HPDE6-E6E7 (cell line): Measurements from ENCODE around the gene CFAP45.

Experiments
- DNase-seq: peaks from one replicate; pipeline ENCODE4 v3.0.0; 2011; ENCODE audit warnings: missing footprints; ENCODE audit errors: extremely low spot score

CFAP45 gene

DNA sequence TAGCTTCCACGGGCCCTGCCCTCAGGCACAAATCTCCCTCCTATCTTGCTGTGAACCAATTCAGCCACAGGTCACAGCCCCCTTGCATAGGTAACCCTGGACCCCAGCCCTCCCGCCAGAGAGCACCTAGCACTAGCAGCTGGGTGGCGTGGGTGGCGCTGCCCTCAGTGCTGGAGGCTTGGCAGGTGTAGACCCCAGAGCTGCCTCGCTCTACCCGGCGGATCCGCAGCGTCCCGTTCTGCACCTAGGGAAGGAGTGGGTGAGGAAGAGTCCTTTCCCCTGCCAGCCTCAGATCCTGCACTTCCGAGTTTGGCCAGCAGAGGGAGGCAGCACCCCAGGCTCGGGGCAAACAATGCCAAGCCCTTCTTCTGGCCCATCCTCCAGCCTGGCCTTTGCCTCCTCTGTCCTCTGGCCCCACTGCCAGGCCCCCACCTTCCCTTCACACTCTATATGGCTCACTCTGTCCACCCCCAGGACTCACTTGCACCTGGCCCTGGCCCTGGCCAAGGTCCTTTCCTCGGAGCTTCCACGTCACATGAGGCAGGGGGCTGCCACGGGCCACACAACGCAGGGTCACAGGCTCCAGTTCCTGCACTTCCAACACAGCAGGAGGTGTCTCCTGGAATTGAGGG is 36.4 kb upstream of the CFAP45 start:
- no peak for DNase-seq

DNA sequence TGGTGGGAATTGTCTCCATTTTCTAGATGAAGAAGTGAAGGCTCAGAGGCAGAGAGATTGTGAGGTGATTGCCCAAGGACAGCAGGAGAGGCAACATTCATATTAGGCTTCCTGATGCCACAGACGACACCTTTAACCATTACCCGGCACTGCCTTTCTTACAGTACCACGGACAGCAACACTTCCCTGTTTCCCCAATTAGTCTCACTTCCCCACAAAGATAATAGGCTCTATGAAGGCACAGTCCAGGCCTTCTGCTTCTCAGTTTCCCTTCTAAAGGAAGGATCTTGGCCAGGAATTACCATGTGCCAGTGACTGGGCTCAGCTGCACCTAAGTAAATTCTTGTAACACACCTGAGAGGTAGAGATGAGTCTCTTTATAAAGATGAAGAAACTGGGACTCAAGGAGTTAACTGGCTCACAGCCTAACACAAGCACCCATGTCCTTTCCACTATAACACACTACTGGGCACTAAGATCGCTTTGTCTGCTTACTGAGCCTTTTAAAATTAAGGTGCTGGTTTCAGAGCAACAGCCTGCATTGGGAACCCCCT is 35.8 kb upstream of the CFAP45 start:
- no peak for DNase-seq

DNA sequence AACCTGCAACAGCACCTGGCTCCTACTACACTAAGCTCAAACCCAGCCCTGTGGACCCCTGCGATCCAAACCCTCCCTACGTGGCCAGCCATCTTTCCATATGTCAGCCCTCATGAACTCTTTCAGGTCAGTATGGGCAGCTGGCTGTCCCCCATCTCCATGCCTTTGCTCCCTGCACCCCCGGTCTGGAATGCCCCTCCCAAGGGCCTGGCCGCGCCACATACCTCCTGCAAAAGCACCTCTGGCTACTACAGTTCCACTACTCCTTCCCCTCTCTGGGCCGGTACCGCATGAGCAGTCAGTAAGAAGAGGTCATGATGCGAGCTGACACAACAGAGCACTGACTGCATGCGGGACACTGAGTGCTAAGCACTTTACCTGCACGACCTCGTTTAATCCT is 35.3 kb upstream of the CFAP45 start:
- DNase-seq: no peak

DNA sequence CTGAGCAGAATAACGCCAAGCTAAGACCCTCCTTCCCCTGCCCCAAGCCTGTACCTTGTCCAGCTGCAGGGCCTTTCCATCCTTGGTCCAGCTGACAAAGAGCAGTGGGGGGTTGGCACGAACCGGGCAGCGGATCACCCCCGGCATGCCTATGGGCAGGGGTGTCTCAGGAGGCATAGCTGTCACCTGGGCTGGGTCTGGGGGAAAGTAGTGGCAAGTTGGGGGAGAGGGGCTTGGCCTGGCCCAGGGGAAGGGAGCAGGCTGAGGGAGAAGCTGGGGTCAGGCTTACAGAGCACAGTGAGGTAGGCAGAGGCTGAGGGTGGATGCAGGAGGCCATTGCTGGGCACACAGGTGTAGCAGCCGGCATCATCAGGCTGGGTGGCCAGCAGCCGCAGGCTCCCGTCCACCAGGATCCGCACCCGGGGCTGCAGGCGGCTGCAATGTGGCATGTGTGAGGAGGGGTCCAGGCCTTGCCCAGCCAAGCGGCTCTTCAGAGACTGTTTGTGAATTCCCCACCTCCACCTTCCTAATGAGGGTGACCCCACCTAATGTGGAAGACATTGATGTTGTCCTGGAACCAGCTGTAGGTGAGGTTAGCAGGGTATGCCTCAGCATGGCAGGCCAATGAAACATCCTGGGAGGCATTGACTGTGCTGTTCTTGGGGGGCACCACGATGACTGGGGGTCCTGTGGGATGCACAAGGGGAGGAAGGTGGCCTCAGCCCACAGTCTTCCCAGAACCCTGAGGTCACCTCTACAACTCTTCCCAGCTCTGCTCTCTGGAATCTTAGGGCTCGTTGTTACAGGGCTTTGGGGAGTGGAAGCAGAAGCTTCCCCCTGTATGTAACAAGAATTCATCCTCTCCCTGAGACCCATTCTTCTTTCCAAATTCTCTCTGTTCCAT is 34.4 kb upstream of the CFAP45 start:
- no peak for DNase-seq

DNA sequence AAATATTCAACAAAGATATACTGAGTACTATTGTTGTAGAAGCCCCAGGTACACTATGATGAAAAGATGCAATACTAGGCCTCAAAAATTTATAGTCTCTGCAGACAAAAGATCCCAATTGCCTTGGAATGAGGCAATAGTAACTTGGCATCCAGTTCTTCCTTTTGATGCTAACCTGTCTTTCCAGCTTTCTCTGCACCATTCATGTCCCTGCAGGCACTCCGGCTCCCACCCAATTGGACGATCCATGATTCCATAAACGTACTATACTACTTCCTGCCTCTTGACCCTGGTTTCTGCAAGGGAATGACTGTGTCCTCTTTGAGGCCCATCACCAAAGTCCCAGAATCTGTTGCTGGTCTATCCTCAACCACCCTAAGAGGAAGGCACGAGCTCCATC is 33.4 kb upstream of the CFAP45 start:
- no peak for DNase-seq

DNA sequence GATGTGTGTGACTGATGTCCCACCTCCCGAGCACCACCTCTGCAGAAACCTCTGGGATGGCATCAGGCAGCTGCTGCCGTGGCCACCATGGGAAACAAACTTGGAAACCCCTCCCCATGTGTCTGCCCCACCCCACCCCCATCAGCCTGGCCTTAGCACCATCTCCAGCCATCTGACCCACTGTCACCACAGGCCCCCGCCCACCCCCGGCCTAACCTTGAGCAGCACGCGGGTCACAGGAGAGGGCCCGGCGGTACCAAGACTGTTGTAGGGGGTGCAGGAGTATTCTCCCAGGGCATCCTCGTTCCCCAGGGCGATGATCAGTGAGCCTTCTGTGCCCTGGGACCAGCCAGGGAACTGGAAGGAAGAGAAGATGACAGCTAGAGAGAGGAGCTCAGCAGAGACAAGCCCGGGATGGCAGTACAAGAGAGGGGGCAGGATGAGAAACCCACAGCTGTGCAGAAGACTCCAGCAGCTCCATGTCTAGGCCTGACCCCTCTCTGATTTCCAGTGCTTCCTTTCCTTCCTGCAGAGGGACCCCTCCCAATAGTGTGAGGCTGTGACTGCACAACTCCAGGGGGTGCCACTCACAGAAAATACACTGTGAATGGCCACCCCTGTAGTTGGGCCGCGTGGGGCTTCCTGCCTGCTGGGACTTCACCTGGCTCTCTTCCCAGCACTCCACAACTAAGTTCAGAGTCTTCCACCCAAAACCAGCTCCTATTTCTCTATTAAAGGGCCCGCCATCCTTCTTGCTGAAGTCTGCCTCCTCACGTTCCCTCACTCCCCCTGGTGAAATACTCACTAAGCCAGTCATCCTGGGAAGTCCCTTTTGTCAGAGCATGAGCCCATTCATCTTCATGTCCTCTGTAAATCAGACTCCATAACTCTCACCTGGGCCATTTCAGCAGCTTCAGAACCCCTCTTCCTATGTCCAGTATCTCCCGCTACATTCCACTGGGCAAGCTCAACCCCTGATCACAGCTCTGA is 32.6 kb upstream of the CFAP45 start:
- DNase-seq: no peak

DNA sequence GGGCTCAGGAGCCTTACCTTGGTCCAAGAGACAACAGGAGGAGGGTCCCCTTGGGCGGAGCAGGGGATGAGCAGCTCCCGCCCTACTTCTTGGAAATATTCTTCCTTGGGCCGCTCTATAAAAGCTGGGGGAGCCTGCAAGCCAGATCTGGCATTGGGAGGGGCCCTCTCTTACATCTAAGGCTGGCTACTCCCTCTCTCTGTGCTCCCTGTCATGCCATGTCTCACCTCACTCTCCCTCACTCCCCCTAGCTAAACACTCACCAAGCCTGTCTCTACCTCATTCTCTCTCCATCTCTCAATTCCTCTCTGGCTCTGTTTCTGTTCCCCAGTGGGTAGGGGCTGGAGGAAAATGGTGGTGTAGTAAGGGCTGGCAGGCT is 31.8 kb upstream of the CFAP45 start:
- no peak for DNase-seq

DNA sequence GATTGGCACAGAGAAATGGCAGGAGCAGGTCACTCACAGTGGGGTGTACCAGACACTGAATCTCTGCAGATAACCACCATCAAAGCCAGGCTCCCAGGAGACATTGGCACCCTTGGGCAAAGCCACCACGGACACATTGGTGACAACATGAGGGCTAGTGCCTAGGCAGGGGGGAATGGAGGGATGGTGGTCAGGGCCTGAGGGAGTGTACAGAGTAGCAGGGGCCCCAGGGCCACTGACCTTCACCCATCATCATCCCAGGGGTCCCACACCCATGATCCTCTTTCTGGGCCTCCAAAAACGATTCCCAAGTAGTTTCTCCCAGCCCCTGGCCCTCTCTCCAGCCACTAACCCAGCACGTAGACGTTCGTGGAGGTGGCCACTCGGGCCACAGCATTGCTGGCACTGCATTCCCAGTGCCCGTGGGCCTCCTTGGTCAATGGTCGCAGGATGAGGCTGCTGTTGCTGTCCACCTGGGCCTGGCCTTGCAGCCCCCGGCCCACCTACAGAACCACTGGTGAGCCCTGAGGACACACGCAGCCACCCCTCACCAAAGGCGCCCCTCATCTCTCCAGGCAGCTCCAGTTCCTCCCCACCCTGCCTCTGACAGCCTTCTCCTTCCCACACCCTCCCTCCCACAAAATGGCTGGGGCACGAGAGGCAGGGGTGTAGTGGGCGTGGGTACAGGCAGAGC is 31.3 kb upstream of the CFAP45 start:
- DNase-seq: no peak

DNA sequence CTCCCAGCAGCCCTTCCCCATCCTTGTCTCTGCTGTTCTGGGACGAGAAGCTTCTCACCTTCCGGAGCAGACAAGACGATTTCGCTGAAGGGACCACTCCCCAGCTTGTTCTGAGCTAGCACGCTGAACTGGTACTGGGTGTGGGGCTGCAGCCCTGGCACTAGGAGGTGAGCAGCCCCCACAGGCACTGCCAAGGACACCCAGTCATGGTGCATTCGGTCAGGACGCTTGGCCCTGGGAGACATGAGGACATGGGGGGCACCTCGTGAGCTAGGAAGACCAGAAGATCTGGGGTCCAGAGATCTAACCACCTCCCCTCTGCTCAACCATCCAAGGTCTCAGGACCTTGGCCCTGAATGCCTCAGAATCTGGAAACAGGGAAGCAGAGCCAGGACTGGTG is 30.7 kb upstream of the CFAP45 start:
- no peak for DNase-seq

DNA sequence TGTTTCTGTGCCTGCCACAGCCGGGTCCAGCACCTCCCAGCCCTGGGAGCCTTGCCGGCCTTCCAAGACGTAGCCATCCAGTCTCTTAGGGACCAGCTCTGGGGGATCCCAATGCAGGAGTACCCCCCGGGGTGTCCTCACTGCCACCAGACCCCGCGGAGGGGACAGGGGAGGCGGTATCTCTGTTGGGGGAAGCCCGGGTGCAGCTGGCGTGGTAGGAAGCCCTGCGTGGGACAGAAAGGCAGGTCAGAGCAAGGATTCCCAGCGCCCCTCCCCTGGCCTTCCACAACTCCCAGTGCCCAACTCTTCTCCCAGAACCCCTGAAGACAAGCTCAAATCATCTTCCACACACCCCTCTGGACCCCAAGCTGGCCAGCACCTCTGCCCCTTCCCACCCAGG is 30.3 kb upstream of the CFAP45 start:
- no peak for DNase-seq

DNA sequence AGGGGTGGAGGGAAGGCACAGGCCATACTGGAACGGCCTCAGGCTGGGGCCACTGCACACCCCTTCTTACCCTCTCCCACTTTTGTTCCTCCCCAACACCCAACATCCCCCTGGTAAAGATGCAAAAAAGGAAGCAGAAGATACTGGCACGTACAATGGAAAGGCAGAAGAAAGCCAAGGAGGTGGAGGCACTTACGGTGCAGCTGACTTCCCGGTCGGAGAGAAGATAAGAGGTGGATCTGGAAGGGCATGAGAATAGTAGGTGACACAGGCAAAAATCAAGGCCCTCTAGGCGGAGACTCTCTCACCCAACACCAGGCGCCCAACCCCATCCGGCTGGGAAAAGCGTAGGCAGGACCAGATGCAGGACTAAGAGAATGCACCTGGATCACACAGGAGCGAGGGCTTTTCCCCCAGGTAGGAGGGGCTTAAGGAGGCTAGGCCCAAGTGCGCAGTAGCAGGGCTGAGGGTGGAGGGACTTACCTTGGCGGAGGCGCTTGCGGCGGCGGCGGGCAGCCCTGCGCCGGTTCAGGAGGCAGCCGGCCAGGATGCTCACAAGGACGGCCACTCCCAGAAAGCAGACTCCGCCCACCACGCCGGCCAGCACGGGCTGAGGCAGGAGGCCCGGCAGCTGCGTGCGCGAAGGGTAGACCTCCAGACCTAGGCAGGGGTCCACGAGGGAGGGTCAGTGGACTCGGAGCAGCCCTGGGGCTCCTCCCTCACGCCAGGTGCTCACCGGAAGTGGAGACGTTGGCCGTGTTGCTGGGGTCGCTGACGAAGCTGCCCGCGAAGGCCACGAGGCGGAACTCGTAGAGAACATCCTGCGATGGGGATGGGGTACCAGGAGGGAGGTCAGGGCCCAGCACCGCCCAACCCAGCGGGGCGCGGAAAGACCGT is 29.4 kb upstream of the CFAP45 start:
- DNase-seq: no peak

DNA sequence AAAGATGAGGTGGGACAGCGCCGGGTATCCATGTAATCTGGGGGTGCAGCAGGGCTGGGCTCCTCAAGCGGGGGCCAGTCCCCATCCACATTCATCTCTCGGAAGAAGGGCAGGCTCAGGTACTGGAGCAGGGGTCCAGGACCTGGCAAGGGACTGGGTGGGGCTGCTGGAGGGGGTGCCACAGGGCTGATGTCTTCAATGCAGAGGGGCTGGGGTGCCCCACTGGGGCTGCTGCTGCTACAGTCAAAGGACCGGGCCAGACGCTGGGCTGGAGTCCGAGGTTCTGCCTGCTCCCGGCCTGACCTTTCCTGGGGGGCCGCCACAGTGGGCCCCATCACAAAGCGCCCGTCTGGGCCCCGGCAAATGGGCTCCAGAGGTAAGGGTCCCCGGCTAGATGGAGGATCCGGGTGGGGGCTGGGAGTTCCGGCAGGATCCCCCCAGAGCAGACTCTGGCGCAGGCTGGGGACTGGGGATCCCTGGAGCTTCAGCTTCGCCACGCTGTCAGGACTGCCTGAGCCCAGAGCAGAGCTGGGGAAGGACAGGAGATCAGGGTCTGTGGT is 28.6 kb upstream of the CFAP45 start:
- no peak for DNase-seq

DNA sequence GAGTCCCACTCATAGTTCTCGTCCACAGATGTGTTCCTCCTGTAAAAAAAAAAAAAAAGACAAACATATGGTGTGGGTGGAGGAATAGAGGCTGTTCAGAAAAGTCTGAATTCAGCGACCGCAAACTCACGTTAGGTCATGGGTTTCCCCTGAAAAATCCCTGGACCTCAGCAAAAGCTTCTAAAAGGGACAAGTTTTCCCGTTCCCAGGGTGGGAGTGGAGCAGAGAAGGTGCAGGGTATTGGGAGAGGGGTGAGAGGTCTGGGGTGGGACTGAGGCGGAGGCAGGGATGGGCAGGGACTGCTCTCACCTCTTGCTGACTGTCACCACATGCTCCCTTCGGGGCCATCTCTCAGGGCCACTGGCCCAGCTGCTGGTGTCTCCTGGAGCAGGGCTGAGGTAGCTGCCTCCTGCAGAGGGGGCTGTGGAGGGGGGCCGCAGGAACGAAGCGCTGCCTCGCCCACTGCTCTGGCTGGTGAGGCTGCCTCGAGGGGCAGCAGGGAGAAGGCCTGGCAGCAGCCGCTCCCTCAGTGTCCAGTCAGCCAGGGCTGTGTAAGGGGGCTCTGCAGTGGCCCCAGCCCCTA is 28.0 kb upstream of the CFAP45 start:
- DNase-seq: no peak

DNA sequence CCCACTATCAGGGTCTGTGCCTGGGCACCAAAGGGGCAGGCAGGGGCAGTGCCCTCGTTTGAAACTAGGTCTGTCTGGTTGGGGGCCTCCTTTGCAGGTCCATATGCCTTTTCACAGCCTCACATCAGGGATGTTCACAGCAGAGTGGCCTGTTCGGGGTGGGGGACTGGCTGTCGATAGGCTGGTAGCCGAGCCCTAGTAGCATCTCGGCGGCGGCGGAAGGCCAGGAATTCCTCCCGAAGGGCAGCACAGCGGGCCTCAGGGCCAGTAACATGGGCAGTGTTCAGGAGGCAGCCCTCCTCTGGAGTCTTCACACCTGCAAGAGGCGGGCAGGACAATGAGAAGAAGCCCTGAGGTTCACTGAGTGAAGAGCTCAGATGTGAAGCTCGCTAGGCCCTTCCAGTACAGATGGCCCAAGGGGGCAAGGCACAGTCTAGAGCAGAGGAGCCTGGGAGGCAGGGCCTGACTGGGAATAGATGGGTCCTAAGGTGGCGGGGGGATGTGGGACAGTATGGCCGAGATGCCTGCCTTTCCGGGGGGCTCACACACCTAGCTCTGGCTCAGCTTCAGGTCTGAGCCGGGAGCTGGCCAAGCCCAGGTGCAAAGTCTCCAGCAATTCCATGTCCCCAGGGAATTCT is 27.4 kb upstream of the CFAP45 start:
- no peak for DNase-seq

DNA sequence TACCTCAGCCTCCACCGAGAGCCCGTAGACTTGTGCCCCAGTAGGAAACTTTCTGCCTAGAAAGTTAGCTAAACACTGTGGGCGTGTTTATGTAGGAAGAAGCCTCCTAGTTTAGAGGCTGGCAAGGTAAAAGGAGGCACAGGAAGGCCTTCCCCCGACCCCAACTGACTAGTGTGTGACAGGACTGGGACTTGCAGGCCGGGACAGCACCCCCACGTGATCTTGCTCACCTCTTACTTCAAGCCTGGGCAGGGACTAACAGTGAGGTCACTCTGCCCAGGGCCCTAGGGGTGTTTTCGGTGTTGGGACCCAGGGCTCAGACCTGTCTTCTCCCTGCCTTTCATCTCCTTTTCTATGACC is 25.7 kb upstream of the CFAP45 start:
- DNase-seq: peak; percentile 80

DNA sequence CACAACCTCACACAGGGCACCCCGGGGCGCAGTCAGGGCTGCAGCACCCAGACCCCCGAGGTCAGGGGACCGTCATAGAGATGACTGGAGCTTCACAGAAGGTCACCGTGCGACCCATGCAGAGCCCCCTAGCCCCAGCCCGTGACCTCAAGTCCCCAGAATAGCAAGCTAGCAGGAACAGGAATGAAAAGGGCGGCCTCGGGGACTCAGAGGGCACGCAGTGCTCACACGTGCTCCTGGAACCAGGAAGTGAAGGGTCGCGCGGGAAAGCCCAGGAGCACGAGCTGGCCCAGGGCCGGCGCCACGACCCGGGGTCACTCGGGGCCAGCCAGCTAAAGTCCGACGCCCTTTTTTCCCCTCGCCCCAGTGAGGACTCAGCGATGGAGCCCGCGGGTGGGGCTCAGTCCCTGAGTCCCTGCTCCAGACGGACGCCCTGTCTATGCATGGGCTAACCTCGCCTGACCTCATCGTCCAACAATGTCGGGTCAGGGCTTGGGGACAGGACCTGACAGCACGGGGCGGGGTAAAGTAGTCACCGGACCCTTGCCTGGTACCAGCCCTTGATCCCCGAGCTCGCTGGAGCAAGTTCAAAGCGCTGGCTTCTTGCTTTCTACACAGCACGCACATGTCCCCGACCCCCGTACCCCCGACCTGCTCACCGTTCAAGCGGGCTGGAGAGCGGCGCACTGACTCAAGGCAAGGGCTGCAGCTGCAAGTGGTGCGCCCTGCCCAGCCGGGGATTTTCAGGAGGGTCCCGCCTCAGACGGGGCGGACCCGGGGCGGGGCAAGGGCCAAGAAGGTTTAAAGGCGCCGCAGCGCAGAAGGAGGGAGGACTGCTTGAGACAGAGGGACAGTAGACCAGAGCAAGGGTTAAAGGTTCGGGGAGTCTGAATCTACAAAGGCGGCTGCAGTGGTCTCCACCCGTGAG is 25.1 kb upstream of the CFAP45 start, which contains the start of gene TAGLN2:
Gene TAGLN2, minus strand, starts transcription at position 717 of the 928 bp plus-strand sequence. CDS start 4,998 bp downstream, outside the sequence.
- DNase-seq: peak; percentile 85

DNA sequence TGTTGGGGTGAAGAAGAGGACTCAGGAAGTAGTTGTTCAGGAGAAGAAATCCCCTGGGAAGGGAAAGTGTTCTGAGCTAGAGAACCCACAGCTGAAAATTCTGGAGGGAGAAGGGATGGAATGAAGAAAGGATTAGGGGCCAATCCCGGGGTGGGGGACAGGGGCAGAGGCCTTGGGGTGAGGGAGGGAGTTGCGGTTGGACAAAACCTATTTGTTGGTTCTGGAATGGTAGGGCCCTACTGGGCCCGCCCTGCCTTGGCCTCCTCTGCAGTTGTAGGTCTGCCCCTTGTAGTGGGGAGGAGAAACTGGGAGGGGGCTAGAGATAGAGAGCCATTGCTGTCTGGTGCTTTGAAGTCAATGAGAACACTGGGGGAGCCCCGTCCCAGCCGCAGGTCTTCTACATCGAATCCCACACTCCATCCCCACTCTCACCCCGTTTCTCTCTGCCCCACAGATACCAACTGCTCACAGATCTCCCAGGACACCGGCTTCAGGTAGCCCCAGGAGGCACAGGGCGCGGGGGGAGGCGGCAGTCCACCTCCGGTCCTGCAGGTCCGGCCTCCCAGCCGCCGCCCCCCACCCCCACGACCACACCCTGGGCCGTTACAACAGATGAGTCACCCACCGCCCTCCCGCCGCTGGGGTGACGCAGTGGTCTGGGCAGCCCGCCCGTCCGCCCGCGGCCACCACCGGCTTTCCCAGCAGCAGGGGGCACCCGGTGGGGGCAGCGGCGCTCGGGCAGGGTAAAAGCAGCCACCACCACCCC is 24.2 kb upstream of the CFAP45 start:
- DNase-seq: peak; percentile 91
